HG03460 (cell line): ENCODE results near the gene NRK.
"Not testable (repeated sequence)": the region's sequence is repeated elsewhere in the genome, so short reads cannot be mapped to it uniquely, and the experiment has no call there.

Source experiments
- ATAC-seq: cut with Tn5 transposase; IDR thresholded peaks from one replicate; pipeline ENCODE4 v1.9.1; 2021; ENCODE audit not compliant: unreplicated experiment

NRK gene

GRCh38 chrX:105876658-105877057, 54.3 kb downstream of the NRK start:
- no peak for ATAC-seq

DNA sequence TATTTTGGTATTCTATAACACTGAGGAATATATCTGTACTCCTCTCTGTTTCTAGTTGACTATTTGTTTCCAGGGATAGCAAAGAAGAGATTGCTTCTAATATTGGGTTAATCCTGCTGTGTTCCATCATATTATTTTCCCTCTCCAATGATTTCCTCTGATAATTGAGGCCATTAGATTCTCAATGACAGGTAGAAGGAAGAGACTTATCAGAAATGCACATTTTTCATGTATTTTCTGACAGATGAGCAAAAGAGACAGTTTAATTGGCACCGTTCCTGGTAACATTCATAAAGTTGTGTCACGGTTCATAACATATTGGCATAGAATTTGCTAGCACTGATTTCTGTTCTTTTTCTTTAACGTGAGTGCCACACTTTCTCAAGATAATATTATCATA, 58.2 kb downstream of the NRK start:
- no peak for ATAC-seq

- no peak for ATAC-seq
Measured at GRCh38 chrX:105882581-105883275, 60.4 kb downstream of the NRK start.

GRCh38 chrX:105894721-105895120, 72.4 kb downstream of the NRK start:
- ATAC-seq: no peak

- no peak for ATAC-seq
Measured at GRCh38 chrX:105909576-105909975, 87.2 kb downstream of the NRK start.

DNA sequence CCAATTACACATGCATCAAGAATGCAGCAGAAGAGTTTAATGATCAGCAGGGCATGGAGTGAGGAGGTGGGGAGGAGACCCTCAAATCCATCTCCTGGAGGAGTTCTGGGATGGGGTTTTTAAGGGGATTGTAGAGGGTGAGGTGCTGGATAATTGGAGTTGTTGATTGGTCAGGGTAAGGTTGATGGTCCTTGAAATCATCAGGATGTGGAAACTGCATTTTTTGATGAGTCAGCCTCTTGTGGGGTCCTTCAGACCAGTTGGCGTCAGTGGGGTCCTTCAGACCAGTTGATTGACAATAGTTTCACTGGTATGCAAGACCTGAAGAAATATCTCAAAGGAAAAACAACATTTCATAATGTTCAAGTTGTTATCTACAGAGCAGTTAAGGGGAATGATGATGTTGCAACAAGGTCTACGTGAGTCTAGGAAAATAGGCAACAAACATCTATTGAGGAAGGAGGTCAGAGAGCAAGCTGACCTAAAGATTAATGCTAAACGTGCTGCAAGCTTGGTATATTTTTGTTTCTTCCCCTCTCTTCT, 88.3 kb downstream of the NRK start:
- no peak for ATAC-seq

DNA sequence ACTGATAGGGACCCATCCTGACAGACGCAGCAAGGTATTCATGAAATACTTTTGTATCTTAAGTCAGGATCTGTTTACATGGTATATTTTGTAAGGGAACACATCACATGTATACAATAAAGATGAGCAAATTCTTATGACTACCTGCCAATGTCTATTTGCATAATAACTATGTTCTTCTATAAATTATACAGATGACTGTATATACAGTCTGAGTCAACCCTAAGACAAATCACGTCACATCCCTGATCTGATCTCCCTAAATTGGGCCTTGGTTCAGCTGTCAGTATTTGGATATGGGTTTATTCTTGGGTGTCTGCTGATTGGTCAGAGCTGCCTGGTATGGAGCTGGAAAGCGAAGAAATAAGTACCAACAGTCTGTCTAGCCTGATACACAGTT, 122.9 kb downstream of the NRK start:
- ATAC-seq: no peak

- no peak for ATAC-seq
Measured at GRCh38 chrX:105969487-105969886, 147.1 kb downstream of the NRK start.

GRCh38 chrX:105972690-105973386, 150.5 kb downstream of the NRK start:
- no peak for ATAC-seq

DNA sequence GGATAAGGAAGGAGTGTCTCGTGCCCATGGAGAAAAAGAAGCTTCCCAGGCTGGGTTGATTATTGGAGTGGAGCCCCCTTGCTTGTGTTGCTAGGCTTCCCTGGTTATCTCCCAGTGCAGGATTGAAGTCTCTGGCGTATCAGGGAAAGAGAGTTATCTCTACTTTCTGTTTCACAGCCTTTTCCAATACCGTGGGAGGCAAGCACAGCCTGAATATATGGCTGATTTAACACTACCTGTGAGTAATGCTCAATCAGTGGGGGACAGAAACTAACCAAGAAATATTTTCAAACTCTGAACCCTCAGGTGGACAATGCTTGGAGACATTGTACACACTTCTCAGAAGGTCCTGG, 151.0 kb downstream of the NRK start:
- no peak for ATAC-seq

- no peak for ATAC-seq
Measured at GRCh38 chrX:105975382-105975781, 153.0 kb downstream of the NRK start.

DNA sequence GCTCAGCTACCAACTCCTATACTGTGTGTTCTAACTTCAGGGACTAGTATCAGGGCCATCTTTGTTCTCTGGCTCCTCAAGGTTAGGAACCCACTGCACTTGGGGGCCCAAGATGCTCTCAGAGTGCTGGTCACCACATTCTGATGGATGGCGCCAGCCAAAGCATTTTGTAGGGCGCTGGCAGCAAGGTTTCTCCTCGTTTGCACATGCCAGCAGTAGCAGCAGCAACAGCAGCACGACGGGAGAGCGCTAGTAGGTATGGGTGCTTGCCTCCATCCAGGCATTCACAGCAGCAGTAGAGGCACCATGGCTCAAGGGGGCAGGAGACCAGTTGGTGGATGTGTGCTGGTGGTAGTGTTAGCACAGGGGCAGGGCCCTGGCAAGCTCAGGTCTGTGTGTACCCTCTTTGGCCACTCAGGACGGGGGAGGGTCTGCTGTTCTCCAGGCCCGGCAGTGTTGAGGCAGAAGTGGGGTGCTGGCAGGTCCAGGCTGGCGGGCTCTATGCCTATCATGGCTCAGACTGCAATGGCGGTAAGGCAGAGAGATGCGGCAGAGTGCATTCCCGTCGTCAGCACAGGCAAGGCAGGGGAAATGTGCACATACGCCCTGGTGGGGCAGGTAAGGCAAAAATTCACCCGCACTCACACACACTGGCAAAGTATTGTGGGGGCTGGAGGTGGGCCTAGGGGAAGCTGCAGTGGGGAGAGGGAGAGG, 159.6 kb downstream of the NRK start:
- no peak for ATAC-seq

DNA sequence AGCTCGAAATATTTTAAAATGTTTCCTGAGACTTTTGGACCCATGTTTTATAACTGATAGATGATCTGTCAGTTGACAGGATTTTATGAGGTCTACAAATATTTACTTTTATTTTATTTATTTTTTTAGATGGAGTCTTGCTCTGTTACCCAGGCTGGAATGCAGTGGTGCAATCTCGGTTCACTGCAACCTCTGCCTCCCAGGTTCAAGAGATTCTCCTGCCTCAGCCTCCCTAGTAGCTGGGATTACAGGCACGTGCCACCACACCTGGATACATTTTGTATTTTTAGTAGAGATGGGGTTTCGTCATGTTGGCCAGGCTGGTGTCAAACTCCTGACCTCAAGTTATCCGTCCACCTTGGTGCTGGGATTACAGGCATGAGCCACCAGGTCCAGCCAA, 166.1 kb downstream of the NRK start:
- not testable (repeated sequence) for ATAC-seq

GRCh38 chrX:105999294-105999693, 177.0 kb downstream of the NRK start:
- ATAC-seq: no peak

DNA sequence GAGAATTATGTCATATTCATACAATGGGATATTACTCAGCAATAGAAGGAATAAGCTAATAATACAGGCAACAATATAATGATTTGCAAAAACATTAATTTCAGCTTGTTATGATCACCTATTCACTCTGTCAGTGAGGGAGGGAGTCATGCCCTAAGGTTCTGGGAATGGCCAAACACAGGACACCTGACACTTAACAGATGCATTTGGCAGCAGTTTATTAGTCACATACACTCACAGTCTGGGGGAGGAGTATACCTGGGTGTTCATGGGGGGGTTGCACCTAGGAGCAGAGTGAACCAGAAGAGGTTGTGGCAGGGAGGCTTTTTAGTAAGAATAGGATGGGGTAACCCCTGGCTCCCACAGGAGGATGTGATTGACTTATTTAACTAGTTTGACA, 177.9 kb downstream of the NRK start:
- ATAC-seq: no peak

- ATAC-seq: not testable (repeated sequence)
Measured at GRCh38 chrX:106000609-106001008, 178.3 kb downstream of the NRK start.

DNA sequence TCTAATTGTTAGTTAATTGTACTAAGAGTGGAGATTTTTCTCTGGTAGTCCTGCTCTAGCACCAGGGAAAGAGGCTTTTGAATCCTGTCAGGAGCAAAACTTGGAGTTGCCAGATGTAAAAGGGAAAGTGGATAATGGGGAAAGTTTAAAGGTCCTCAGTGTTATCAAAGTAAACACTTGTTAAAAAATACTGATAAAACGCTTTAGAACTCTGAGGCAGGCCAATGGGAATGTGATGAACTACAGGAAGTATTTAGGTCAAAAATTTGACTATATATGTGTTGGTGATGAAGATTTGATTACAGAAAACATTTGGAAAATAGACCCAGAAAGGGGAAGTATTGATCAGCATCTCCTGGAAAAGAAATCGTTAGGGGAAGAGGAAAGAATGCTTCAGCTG, 183.3 kb downstream of the NRK start:
- ATAC-seq: no peak

DNA sequence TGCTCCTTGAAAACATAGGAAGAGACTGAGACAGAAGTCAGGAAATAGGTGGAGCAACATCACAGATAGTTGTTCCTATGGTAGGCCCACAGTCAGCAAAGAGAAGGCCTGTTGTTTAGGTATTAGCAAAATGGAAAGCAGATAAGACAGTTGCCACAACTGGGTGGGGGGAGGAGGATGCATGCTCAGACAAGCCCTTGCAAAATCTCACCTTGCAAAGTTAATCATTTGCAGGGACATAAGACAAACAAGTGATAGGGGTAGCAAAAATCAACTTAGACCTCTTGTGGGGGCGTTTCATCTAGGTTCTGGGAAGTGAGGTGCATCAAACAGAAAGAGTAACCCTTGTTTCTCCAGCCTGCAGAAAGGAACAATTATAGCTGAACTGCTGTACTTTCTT, 185.5 kb downstream of the NRK start:
- no peak for ATAC-seq
